Psoas muscle (tissue), 8 donors: ENCODE results near the gene DGKB. TPM values are rescaled to one million over a fixed set of nuclear protein-coding genes. Genes with fewer than 3 reads are reported as not detected.
"Not testable (repeated sequence)": the region's sequence is repeated elsewhere in the genome, so short reads cannot be mapped to it uniquely, and the experiment has no call there.

ENCODE experiments used
- ATAC-seq, 4 donors: fragments of 200-7000 bp; cut with Tn5 transposase; one replicate each; pipeline ENCODE4 v1.9.1; 2020; ENCODE audit warnings: moderate library complexity in 3 of 4, mild to moderate bottlenecking in 2 of 4
- DNase-seq, 2 donors: peaks; one replicate each; pipeline ENCODE4 v3.0.0-alpha.2; 2020
- H3K27ac ChIP-seq: fragments of 200-600 bp; one replicate; pipeline ENCODE4 v1.8.0; 2022
- H3K27me3 ChIP-seq, 3 donors: fragments of 200-600 bp in 1 of 3; one replicate each; pipeline versions ENCODE4 v1.6.1 to v1.8.0; 2013 to 2022; ENCODE audit warnings: low read length in 2 of 3, mild to moderate bottlenecking in 2 of 3, moderate library complexity in 1 of 3; ENCODE audit not compliant: insufficient read depth in 3 of 3
- H3K36me3 ChIP-seq, 2 donors: fragments of 200-600 bp in 1 of 2; one replicate each; pipeline versions ENCODE4 v1.6.1 to v1.8.0; 2013 to 2022; ENCODE audit warnings: low read depth in 1 of 2, mild to moderate bottlenecking in 1 of 2, moderate library complexity in 1 of 2; ENCODE audit not compliant: insufficient read depth in 1 of 2
- H3K4me1 ChIP-seq: fragments of 200-600 bp; one replicate; pipeline ENCODE4 v1.8.0; 2022
- H3K4me3 ChIP-seq: fragments of 200-600 bp; one replicate; pipeline ENCODE4 v1.8.0; 2022; ENCODE audit warnings: mild to moderate bottlenecking
- H3K9me3 ChIP-seq: fragments of 200-600 bp; one replicate; pipeline ENCODE4 v1.8.0; 2022
- WGBS, 3 donors: extraction: QIAGEN DNeasy Blood & Tissue Kit; methylation state at CpG; one replicate each; pipeline versions ENCODE4 v1.1.6 to v1.1.7; 2013; 5-methylcytosine and 5-hydroxymethylcytosine counted together
- intact Hi-C, 2 donors: fragments of 100-400 bp; cut with DNase I; formaldehyde crosslinking; loops; one replicate each; pipeline versions ENCODE4 v1.11.0 to v1.14.2; 2022
- polyA plus RNA-seq, 3 donors: library from polyadenylated mRNA; stranded (reverse); fragments of 200-250 nt; gene quantifications; one replicate each; pipeline ENCODE4 v1.2.3, GENCODE V29; 2013
- total RNA-seq, 4 donors: library from RNA; stranded (reverse); fragmentation: NEBNext Ultra II Directional in 2 of 4; extraction: Animal tissue kit (Norgen Biotek cat#: 25700) in 2 of 4; gene quantifications; one replicate each; pipeline versions ENCODE4 v1.2.1 to v1.2.4, GENCODE V29; 2021 to 2023
- TF ChIP-seq, protein P1 (sequence below): fragments of 200-600 bp; IDR thresholded peaks from one replicate; pipeline ENCODE4 v1.8.0; 2022; ENCODE audit warnings: antibody characterized with exemption
- donor health status: healthy with polysubstance abuse.
- donor health status: DM: no; HTN: no; CAD: no; lungs with moderate emphysema.
- donor health status: Bipolar disorder and iron deficiency.
- donor health status: healthy.
- donor health status: DM: yes; HTN: yes; CAD: no.
- donor health status: DM: no; HTN: no; CAD: no.
- donor health status: DM: no; HTN: no; CAD: no.
- donor health status: DM: yes; HTN: yes; CAD: no.

Gene DGKB
- total and polyA plus RNA-seq, 7 donors = 0.01 to 0.26 (median 0.04) TPM; not detected in 2

DNA sequence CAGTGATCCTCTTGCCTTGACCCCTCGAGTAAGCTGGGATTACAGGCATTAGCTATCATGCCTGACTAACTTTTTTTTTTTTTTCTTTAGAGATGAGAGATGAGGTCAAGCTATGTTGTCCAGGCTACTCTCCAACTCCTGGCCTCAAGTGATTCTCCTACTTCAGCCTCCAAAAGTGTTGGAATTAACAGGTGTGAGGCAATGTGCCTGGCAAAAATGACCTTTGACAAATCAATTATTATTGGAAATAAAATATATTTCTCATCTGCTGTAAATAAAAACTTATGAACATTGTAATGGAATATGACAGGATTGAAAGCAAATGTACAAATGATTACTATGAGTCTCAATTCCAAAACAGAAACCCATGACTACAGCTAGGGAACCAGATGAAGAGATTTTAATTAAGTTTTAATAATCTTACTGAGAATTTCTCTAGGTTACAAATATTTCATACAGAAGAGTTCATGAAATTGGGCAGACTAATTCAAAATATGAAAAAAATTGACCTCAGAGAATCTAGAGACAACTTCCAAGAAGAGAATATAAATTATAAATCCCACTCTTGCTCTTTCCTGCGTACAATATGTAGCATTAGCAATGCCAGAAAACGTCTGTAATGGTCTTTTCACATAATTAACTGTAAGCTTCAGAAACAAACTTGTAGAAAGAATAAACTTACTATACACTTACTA lies 414.7 kb downstream of the DGKB start:
- no peaks in the 10 kb centered on the region for H3K27me3 ChIP-seq
- H3K36me3 ChIP-seq = no peaks in the 10 kb centered on the region
- DNase-seq (no peak), ATAC-seq (no peak)
- H3K4me3 ChIP-seq = no peak overlapping the region
- TF ChIP-seq, protein P1, sequence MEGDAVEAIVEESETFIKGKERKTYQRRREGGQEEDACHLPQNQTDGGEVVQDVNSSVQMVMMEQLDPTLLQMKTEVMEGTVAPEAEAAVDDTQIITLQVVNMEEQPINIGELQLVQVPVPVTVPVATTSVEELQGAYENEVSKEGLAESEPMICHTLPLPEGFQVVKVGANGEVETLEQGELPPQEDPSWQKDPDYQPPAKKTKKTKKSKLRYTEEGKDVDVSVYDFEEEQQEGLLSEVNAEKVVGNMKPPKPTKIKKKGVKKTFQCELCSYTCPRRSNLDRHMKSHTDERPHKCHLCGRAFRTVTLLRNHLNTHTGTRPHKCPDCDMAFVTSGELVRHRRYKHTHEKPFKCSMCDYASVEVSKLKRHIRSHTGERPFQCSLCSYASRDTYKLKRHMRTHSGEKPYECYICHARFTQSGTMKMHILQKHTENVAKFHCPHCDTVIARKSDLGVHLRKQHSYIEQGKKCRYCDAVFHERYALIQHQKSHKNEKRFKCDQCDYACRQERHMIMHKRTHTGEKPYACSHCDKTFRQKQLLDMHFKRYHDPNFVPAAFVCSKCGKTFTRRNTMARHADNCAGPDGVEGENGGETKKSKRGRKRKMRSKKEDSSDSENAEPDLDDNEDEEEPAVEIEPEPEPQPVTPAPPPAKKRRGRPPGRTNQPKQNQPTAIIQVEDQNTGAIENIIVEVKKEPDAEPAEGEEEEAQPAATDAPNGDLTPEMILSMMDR = no peak
- H3K9me3 ChIP-seq = no peaks in the 10 kb centered on the region
- H3K4me1 ChIP-seq = no peaks in the 10 kb centered on the region
- WGBS, 3 donors = 9 to 29% (median 18%) methylated on average over 3 of the region's 3 CpGs
- intact Hi-C loops = no loop called here
- no peak overlapping the region for H3K27ac ChIP-seq

DNA sequence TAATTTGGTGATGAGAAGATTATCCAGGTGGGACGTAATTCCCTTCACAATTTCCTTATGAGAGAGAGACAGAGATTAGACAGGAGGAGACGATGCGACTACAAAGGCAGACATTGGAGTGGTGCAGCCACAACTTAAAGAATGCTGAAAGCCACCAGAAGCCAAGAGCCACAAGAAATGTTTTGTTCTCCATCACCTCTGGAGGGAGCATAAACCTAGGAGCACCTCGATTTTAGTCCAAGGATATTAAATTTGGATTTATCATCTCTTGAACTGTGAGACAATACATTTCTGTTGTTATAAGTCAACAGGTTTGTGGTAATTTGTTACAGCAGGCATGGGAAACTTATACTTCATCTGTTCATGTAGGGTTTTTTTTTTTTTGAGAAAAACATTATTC lies 418.9 kb downstream of the DGKB start:
- H3K9me3 ChIP-seq = no peaks in the 10 kb centered on the region
- TF ChIP-seq, protein P1 = no peak
- H3K27ac ChIP-seq = no peak overlapping the region
- intact Hi-C loops = no loop called here
- DNase-seq (no peak), ATAC-seq (no peak)
- H3K4me3 ChIP-seq = no peak overlapping the region
- 81 to 88% (median 82%) methylated on average over 4 of the region's 4 CpGs for WGBS, 3 donors
- H3K27me3 ChIP-seq = no peaks in the 10 kb centered on the region
- H3K36me3 ChIP-seq = no peaks in the 10 kb centered on the region
- H3K4me1 ChIP-seq = no peaks in the 10 kb centered on the region

DNA sequence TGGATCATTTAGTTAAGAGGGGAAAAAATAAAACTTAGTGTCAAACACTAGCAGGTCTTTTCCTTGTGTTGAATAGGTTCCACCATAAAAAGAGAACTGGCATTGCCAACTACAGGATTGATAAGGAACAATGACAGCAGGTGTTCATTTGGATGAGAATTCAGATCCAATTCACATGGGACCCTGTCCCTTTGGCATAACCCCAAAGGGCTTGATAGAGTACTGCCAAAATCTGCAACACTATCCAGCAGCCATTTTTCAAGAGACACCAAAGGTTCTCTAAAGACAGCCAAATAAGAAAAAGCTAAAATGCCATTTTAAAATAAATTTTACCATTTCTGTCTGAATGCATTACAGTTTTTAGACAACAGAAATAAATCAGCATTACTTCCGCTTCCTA lies 422.3 kb downstream of the DGKB start:
- no peak for DNase-seq
- TF ChIP-seq, protein P1 = no peak
- Histone ChIP-seq H3K27me3 (no peaks in the 10 kb centered on the region), H3K4me3 (no peak overlapping the region), H3K9me3 (no peaks in the 10 kb centered on the region), H3K36me3 (no peaks in the 10 kb centered on the region), H3K4me1 (no peaks in the 10 kb centered on the region), H3K27ac (no peak overlapping the region)
- ATAC-seq = no peak
- intact Hi-C loops = no loop called here
- 84 to 87% (median 87%) methylated on average over 1 of the region's 1 CpG for WGBS, 3 donors

DNA sequence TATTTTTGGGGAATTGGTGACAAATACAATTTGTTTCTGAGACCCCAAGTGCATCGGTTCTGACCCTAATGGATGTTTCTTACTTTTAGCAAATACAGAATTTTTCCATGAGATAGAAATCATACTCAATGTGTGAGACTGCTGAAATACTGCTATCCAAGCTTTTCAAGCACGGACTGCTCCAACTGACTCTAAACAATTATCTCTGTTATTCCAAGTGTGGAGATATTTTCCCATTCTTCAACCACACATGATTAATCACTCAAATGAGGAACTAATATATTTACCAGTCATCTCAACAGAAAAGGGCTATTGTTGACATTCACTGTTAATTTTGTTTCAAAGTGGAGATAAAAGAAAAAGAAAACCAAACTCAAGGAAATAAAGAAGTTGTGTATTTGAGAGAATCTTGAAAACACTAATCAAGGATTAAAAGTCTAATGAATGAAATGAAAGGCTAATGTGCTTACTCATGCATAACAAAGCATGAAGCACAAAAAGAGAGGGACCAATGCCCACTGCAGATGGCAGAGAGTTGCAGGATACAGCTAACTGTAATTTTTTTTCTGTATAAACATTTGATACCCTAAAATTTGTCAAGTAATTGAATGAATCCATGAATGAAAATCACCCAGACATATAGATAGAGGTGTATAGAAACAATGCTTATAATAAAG lies 423.6 kb downstream of the DGKB start:
- intact Hi-C loops = no loop called here
- Histone ChIP-seq H3K36me3 (no peaks in the 10 kb centered on the region), H3K27me3 (no peaks in the 10 kb centered on the region), H3K4me3 (no peak overlapping the region), H3K4me1 (no peaks in the 10 kb centered on the region), H3K27ac (no peak overlapping the region), H3K9me3 (no peaks in the 10 kb centered on the region)
- WGBS, 3 donors = 27 to 46% (median 31%) methylated on average over 2 of the region's 2 CpGs
- no peak for DNase-seq
- TF ChIP-seq, protein P1 = no peak
- no peak for ATAC-seq

DNA sequence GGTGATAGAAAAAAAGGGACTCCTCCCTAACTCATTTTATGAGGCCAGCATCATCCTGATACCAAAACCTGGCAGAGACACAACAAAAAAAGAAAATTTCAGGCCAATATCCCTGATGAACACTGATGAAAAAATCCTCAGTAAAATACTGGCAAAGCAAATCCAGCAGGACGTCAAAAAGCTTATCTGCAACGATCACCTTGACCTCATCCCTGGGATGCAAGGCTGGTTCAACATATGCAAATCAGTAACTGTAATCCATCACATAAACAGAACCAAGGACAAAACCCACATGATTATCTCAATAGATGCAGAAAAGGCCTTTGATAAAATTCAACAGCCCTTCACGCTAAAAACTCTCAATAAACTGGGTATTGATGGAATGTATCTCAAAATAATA lies 440.8 kb downstream of the DGKB start:
- H3K27me3 ChIP-seq, DNase-seq, ATAC-seq, H3K4me3 ChIP-seq, H3K4me1 ChIP-seq, H3K36me3 ChIP-seq, H3K9me3 ChIP-seq, H3K27ac ChIP-seq, intact Hi-C loops: not testable (repeated sequence)
- WGBS, 3 donors = 57 to 61% (median 59%) methylated on average over 3 of the region's 3 CpGs

DNA sequence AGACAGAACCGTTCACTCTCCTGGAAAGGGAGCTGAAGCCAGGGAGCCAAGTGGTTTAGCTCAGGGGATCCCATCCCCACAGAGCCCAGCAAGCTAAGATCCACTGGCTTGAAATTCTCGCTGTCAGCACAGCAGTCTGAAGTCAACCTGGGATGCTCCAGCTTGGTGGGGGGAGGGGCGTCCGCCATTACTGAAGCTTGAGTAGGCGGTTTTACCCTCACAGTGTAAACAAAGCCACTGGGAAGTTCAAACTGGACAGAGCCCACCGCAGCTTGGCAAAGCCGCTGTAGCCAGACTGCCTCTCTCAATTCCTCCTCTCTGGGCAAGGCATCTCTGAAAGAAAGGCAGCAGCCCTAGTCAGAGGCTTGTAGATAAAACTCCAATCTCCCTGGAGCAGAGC lies 443.7 kb downstream of the DGKB start:
- not testable (repeated sequence) for ATAC-seq, DNase-seq, H3K9me3 ChIP-seq, H3K4me3 ChIP-seq, H3K27me3 ChIP-seq, H3K27ac ChIP-seq, H3K4me1 ChIP-seq, H3K36me3 ChIP-seq
- 91 to 95% (median 91%) methylated on average over 7 of the region's 7 CpGs for WGBS, 3 donors
- intact Hi-C loops = loop anchor here in 1 of 2 donors (5.0 kb wide), 1 partner anchor 1182 kb away; no protein-coding TSS in a partner anchor
